ENCODE results near the gene AKT1. TPM values are rescaled to one million over a fixed set of nuclear protein-coding genes. Genes with fewer than 3 reads are reported as not detected.

AKT1 gene
- total RNA-seq, 2 experiments from 2014 or later = 178 to 181 TPM

- DNase-seq = no peak
- Mint-ChIP-seq H3K27ac (no peak overlapping the region), H3K9me3 (peaks cover 1% of the 10 kb centered on the region), H3K4me1 (peaks cover 1% of the 10 kb centered on the region), H3K36me3 (peaks cover 1% of the 10 kb centered on the region), H3K4me3 (no peak overlapping the region), H3K27me3 (no peaks in the 10 kb centered on the region)
- POLR2A ChIA-PET = no interaction called here
- ATAC-seq (ENCODE audit: low read depth) = no peak
Measured at GRCh38 chr14:104808456-104808855, 12.9 kb upstream of the AKT1 start.

- Mint-ChIP-seq H3K4me1 (peaks cover 3% of the 10 kb centered on the region), H3K27ac (peak overlapping the region; percentile 4), H3K4me3 (no peak overlapping the region), H3K36me3 (no peaks in the 10 kb centered on the region), H3K9me3 (peaks cover 1% of the 10 kb centered on the region), H3K27me3 (no peaks in the 10 kb centered on the region)
- POLR2A ChIA-PET = no interaction called here
- no peak for ATAC-seq (ENCODE audit: low read depth)
- DNase-seq = no peak
Measured at GRCh38 chr14:104806625-104807465, 11.3 kb upstream of the AKT1 start.

GRCh38 chr14:104805941-104806624 lies 10.5 kb upstream of the AKT1 start:
- Mint-ChIP-seq H3K36me3 (no peaks in the 10 kb centered on the region), H3K4me3 (no peak overlapping the region), H3K27ac (peak overlapping the region; percentile 4), H3K9me3 (peaks cover 1% of the 10 kb centered on the region), H3K4me1 (peaks cover 7% of the 10 kb centered on the region), H3K27me3 (no peaks in the 10 kb centered on the region)
- DNase-seq (no peak), ATAC-seq (ENCODE audit: low read depth) (no peak)
- POLR2A ChIA-PET = no interaction called here

- POLR2A ChIA-PET = no interaction called here
Measured at GRCh38 chr14:104805326-104805678, 9.8 kb upstream of the AKT1 start.

GRCh38 chr14:104804481-104805325 lies 9.2 kb upstream of the AKT1 start:
- no peaks in the 10 kb centered on the region for H3K36me3 Mint-ChIP-seq

More at GRCh38 chr14:104805326-104805678, 9.8 kb upstream of the AKT1 start:
- H3K36me3 Mint-ChIP-seq = no peaks in the 10 kb centered on the region
- no peak overlapping the region for H3K27ac Mint-ChIP-seq
- ATAC-seq (ENCODE audit: low read depth) (no peak), DNase-seq (no peak)
- no peak overlapping the region for H3K4me3 Mint-ChIP-seq
- no peaks in the 10 kb centered on the region for H3K27me3 Mint-ChIP-seq
- peaks cover 1% of the 10 kb centered on the region for H3K9me3 Mint-ChIP-seq
- peaks cover 7% of the 10 kb centered on the region for H3K4me1 Mint-ChIP-seq

GRCh38 chr14:104803912-104804410 lies 8.4 kb upstream of the AKT1 start:
- no peak overlapping the region for H3K27ac Mint-ChIP-seq
- DNase-seq = no peak
- peaks cover 3% of the 10 kb centered on the region for H3K27me3 Mint-ChIP-seq
- peaks cover 1% of the 10 kb centered on the region for H3K9me3 Mint-ChIP-seq
- H3K4me3 Mint-ChIP-seq = no peak overlapping the region
- peaks cover 12% of the 10 kb centered on the region for H3K4me1 Mint-ChIP-seq
- H3K36me3 Mint-ChIP-seq = no peaks in the 10 kb centered on the region
- POLR2A ChIA-PET = interaction anchor here (0.6 to 1.8 kb wide), 2 partner anchors 9 to 47 kb away, joined by 3 to 4 read pairs; no protein-coding TSS in a partner anchor
- ATAC-seq (ENCODE audit: low read depth) = no peak

More at GRCh38 chr14:104804481-104805325, 9.2 kb upstream of the AKT1 start:
- no peak overlapping the region for H3K4me3 Mint-ChIP-seq
- peaks cover 8% of the 10 kb centered on the region for H3K4me1 Mint-ChIP-seq
- DNase-seq (no peak), ATAC-seq (ENCODE audit: low read depth) (no peak)
- H3K9me3 Mint-ChIP-seq = peaks cover 1% of the 10 kb centered on the region
- peaks cover 2% of the 10 kb centered on the region for H3K27me3 Mint-ChIP-seq
- no peak overlapping the region for H3K27ac Mint-ChIP-seq
- POLR2A ChIA-PET = interaction anchor here (0.6 to 1.8 kb wide), 2 partner anchors 10 to 48 kb away, joined by 3 to 4 read pairs; no protein-coding TSS in a partner anchor

GRCh38 chr14:104803280-104803911 lies 7.8 kb upstream of the AKT1 start:
- DNase-seq (no peak), ATAC-seq (ENCODE audit: low read depth) (no peak)
- H3K4me1 Mint-ChIP-seq = peaks cover 12% of the 10 kb centered on the region
- H3K4me3 Mint-ChIP-seq = no peak overlapping the region
- peaks cover 1% of the 10 kb centered on the region for H3K9me3 Mint-ChIP-seq
- POLR2A ChIA-PET = interaction anchor here (0.6 to 1.8 kb wide), 2 partner anchors 9 to 46 kb away, joined by 3 to 4 read pairs; no protein-coding TSS in a partner anchor
- no peak overlapping the region for H3K27ac Mint-ChIP-seq
- no peaks in the 10 kb centered on the region for H3K36me3 Mint-ChIP-seq
- peaks cover 4% of the 10 kb centered on the region for H3K27me3 Mint-ChIP-seq

- peak overlapping the region; percentile 46 for H3K4me3 Mint-ChIP-seq
- ATAC-seq (ENCODE audit: low read depth) = no peak
- H3K4me1 Mint-ChIP-seq = peaks cover 12% of the 10 kb centered on the region
- no peak overlapping the region for H3K27ac Mint-ChIP-seq
- H3K9me3 Mint-ChIP-seq = peaks cover 1% of the 10 kb centered on the region
- no peaks in the 10 kb centered on the region for H3K36me3 Mint-ChIP-seq
- peaks cover 5% of the 10 kb centered on the region for H3K27me3 Mint-ChIP-seq
- DNase-seq = no peak
- POLR2A ChIA-PET = no interaction called here
Measured at GRCh38 chr14:104802394-104803184, 7.0 kb upstream of the AKT1 start.

- H3K4me1 Mint-ChIP-seq = peaks cover 12% of the 10 kb centered on the region
- POLR2A ChIA-PET = interaction anchor here (1.3 to 1.5 kb wide), 4 partner anchors 24 to 142 kb away, joined by 3 to 8 read pairs (median 4); no protein-coding TSS in a partner anchor
- H3K27ac Mint-ChIP-seq = peak overlapping the region; percentile 86
- ATAC-seq (ENCODE audit: low read depth) (no peak), DNase-seq (no peak)
- H3K4me3 Mint-ChIP-seq = peak overlapping the region; percentile 90
- peaks cover 1% of the 10 kb centered on the region for H3K9me3 Mint-ChIP-seq
- H3K36me3 Mint-ChIP-seq = no peaks in the 10 kb centered on the region
- peaks cover 6% of the 10 kb centered on the region for H3K27me3 Mint-ChIP-seq
Measured at GRCh38 chr14:104801520-104802393, 6.2 kb upstream of the AKT1 start.

GRCh38 chr14:104800771-104801519 lies 5.4 kb upstream of the AKT1 start, which contains the start of gene ZBTB42:
Gene ZBTB42 (plus strand): TSS chr14:104801101. CDS start chr14:104801198, 97 bp downstream.
- H3K27ac Mint-ChIP-seq = peak within 1 kb of the TSS; percentile 86
- POLR2A ChIA-PET = interaction anchor here (0.7 to 1.5 kb wide), 9 partner anchors 12 to 500 kb away, joined by 3 to 8 read pairs (median 4); partner anchors contain the start of gene BRF1
- peaks cover 15% of the 10 kb centered on the region for H3K4me1 Mint-ChIP-seq
- H3K4me3 Mint-ChIP-seq = peak within 1 kb of the TSS; percentile 90
- H3K9me3 Mint-ChIP-seq = no peaks in the 10 kb centered on the region
- DNase-seq = peak; percentile 80
- H3K36me3 Mint-ChIP-seq = no peaks in the 10 kb centered on the region
- peak; percentile 59 for ATAC-seq (ENCODE audit: low read depth)
- peaks cover 6% of the 10 kb centered on the region for H3K27me3 Mint-ChIP-seq
